GM12874 (cell line): ENCODE measurements around the gene CHRM4.

Experiments
- TF ChIP-seq, protein P1 (sequence below): IDR thresholded peaks from 2 replicates; pipeline ENCODE4 v1.5.1; 2011; ENCODE audit warnings: low read depth, mild to moderate bottlenecking, control low read depth, low read length, moderate library complexity; ENCODE audit not compliant: insufficient read depth

The CHRM4 gene

GRCh38 chr11:46374815-46375214, 16.8 kb downstream of the CHRM4 start:
- TF ChIP-seq, protein P1, sequence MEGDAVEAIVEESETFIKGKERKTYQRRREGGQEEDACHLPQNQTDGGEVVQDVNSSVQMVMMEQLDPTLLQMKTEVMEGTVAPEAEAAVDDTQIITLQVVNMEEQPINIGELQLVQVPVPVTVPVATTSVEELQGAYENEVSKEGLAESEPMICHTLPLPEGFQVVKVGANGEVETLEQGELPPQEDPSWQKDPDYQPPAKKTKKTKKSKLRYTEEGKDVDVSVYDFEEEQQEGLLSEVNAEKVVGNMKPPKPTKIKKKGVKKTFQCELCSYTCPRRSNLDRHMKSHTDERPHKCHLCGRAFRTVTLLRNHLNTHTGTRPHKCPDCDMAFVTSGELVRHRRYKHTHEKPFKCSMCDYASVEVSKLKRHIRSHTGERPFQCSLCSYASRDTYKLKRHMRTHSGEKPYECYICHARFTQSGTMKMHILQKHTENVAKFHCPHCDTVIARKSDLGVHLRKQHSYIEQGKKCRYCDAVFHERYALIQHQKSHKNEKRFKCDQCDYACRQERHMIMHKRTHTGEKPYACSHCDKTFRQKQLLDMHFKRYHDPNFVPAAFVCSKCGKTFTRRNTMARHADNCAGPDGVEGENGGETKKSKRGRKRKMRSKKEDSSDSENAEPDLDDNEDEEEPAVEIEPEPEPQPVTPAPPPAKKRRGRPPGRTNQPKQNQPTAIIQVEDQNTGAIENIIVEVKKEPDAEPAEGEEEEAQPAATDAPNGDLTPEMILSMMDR, result no peak

GRCh38 chr11:46373787-46374740, 17.5 kb downstream of the CHRM4 start:
- TF ChIP-seq, protein P1, result no peak

DNA sequence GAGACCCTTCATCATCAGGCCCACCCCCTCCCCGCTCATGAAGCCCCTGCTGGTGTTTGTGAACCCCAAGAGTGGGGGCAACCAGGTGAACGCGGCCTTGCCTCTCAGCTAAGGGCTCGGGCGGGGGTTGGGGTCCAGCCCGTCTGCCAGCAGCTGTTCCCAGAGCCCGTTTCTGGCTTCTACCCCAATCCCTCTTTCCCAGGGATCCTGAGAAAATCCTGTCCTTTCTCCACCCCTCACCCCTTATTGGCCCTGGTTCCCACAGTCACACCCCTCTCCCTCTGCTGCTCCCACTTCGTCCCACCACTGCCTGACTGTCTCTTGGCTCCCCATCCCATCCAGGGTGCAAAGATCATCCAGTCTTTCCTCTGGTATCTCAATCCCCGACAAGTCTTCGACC, 19.5 kb downstream of the CHRM4 start:
- TF ChIP-seq, protein P1, result no peak

- TF ChIP-seq, protein P1, result no peak
Measured at GRCh38 chr11:46370253-46370652, 21.3 kb downstream of the CHRM4 start.

DNA sequence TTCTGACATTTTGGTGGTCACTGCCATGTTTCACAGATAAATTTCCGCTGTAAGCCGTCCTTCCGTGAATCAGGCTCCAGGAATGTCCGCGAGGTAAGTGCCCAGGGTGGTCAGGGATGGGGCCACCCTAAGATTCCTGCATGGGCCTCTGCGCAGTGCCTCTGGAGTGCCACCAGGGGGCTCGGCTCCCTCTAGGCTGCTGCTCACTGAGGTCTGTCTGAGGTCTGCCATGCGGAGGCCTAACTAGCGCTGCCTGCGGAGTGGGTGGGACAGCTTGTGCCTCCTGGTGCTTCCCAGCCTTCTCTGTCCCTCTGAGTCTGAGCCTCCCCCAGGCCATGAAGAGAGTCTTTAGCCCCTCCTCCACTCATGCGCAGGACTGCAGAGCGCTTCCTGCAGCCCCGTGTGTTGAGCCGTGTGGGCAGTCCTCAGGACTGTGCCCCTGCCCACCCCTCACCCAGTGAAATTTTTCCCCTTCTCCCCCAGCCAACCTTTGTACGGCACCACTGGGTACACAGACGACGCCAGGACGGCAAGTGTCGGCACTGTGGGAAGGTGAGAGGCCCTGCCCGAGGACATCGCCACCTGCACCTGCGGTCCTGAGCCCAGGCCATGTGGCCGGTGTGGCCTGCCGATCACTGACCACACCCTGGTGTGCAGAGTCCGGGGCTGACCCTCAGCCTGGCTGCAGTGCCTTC, 22.0 kb downstream of the CHRM4 start:
- TF ChIP-seq, protein P1, result peak; percentile 99

DNA sequence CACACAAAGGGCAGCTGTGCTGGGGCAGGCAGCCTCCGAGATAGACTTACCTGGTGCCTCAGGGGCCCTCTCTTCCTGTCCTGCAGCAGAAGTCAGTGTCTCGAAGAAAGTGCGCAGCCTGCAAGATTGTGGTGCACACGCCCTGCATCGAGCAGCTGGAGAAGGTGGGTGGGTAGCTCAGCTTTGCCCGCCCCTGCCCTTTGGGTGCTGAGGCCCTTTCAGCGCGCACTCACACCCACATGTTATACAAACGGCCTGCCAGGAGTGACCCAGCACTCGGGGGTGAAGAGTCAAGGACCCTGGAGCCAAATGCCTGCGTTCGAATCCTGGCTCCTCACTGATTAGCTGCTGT, 23.7 kb downstream of the CHRM4 start:
- TF ChIP-seq, protein P1, result no peak

GRCh38 chr11:46367244-46367915, 24.2 kb downstream of the CHRM4 start:
- TF ChIP-seq, protein P1, result peak; percentile 97
